HG03095 (cell line): ENCODE measurements around the gene MCM5.

ENCODE experiments used
- ATAC-seq: cut with Tn5 transposase; IDR thresholded peaks from one replicate; pipeline ENCODE4 v1.9.1; 2021; ENCODE audit warnings: moderate library complexity; ENCODE audit not compliant: unreplicated experiment

The MCM5 gene

DNA sequence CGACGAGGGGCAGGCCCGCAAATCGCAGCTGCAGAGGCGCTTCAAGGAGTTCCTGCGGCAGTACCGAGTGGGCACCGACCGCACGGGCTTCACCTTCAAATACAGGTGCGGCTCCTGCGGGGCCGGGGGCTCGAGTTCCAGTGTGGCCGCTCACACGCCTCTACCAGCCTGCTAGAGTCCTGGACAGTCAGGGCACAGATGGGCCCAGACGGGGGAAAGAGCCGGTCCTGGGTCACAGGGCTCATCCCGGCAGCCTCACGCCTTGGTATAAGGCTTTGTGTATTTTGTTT is 506 bp downstream of the MCM5 start:
- ATAC-seq: peak; percentile 2

DNA sequence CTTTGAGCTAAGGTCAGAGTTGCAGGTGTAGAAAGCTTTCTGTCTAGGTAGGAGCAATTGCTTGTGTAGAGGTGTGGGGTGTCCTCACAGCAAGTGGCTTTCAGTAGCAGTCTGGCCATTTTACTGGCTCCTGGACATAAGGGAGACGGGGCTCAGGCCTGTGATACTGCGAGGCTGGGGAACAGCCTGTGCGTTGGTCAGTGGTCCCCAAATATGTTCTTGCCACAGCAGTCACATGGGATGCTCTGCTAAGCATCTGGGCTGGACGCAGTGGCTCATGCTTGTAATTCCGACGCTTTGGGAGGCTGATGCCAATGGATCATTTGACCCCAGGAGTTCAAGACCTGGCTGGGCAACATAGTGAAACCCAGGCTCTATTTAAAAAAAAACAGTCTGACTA is 1.9 kb downstream of the MCM5 start:
- ATAC-seq: no peak

DNA sequence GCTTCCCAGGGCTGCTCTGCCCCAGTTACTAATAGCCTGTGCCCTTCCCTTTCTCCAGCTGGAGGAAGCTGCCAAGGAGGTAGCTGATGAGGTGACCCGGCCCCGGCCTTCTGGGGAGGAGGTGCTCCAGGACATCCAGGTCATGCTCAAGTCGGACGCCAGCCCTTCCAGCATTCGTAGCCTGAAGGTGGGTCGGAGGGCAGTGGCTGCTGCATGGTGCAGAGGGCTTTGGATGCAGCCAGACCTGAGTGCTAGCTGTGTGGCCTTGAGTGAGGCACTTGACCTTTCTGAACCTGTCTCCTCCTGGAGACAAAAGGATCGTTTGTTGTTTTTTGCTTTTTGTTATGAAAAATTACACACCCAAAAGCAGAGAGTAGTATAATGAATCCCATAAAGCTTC is 3.4 kb downstream of the MCM5 start:
- no peak for ATAC-seq

DNA sequence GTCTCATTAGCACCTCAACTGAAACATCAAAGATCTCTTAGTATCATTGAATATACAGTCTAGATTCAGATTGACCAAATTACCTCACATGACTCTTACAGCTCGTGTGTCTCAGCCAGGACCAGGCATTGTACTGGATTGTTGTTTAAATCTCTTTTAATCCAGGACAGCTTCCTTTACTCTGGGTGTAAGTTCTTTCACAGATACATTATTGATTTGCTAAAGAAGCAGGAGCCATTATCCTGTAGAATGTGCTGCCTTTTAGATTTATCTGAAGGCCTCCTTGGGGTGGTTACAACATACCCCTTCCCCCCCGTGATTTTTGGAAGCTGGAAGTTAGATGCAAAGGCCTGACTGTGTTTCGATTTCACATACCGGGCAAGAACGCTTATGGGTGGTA is 4.2 kb downstream of the MCM5 start:
- no peak for ATAC-seq

DNA sequence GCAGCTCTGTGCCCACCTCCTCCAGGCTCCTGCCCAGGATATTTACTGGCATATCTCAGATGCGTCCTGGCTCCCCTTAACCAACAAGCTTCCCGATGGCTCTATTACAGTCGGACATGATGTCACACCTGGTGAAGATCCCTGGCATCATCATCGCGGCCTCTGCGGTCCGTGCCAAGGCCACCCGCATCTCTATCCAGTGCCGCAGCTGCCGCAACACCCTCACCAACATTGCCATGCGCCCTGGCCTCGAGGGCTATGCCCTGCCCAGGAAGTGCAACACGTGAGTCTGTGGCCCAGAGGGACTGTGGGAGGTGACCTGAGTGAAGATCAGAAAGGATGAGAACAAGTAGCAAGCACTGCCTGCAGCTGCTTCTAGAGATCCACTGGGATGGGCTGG is 6.5 kb downstream of the MCM5 start:
- ATAC-seq: no peak

DNA sequence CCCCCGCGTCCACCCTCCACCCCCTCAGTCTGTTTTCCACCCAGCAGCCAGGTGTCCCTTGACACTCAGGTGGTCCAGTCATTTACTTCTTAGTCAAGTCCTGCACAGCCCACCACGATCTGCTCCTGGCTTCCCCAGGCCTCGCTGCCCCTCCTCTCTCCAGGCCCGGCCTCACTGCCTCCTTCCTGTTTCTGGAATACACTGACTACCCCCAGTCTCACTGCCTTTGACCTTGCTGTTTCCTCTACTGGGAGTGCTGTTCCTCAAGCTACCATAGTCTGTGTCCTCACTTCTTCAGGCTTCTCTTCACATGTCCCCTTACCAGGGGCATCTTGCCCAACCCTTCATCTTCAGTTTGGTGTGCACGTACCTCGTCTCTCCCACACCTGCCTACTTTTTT is 7.4 kb downstream of the MCM5 start:
- ATAC-seq: no peak

DNA sequence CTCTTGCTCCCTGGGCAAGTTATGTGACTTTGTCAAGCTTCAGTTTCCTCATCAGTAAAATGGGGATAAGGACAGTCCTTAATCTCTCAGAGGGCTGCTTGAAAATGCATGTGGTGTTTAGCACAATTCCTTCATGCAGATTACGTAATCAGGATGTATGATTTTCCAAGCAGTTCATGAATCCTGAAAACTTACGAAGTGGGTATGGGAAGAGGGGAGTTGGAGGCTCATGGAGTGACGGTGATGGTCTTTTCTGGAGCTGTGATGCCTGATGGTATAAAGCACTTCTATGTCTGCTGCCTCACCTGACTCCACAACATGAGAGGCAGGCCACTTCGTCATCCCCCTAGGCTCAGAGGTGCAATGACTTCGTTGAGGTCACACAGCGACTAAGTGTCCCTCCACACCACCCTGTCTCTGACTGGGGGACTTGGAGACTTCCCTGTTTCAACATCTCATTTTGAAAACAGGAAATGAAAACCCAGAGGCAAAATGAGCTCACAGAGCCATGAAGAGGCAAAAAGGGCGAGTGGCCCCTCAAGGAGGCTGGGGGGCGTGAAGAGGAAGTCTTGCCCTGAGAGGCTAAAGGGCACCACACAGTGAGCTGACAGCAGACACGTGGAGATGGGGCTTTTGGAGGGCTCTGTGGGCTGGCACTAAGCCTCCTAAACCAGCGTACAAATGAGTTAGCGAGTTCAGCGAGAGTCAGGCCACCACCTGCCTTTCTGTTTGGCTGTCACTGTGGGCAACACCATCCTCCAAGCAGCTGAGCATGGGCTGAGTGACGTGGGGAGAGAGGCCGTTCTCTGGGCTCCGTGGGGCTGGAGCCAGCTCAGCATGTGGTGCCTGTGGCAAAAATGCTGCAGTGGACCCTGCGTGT is 10.1 kb downstream of the MCM5 start:
- no peak for ATAC-seq

DNA sequence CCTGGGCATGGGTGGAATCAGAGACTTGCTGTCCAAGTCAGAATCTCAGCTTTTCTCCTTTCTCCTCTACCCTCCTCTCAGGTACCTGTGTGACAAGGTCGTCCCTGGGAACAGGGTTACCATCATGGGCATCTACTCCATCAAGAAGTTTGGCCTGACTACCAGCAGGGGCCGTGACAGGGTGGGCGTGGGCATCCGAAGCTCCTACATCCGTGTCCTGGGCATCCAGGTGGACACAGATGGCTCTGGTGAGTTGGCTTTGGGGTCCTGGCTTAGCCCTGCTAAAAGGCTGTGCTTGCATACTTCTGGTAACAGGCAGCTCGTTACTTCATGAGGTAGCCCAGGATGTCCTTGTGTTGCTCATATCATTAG is 10.7 kb downstream of the MCM5 start:
- ATAC-seq: no peak

DNA sequence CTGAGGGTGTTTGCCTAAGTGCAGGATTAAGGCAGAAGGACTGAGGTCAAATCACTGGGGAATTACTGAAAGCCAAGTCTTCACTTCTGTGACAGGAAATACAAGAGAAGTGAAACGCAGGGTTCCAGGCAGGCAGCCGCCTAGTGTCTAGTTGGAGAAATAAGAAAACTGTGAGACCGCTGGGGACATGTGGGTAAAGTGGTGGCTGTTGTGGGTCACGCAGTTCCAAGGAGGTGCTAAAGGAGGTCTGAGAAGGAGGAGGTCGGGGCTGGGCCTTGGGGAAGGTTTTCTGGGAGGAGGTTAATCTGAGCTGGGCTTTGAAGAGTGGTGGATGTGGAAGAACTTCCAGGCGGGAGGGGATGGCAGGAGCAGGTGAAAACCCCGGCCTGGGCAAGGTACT is 11.2 kb downstream of the MCM5 start:
- no peak for ATAC-seq

DNA sequence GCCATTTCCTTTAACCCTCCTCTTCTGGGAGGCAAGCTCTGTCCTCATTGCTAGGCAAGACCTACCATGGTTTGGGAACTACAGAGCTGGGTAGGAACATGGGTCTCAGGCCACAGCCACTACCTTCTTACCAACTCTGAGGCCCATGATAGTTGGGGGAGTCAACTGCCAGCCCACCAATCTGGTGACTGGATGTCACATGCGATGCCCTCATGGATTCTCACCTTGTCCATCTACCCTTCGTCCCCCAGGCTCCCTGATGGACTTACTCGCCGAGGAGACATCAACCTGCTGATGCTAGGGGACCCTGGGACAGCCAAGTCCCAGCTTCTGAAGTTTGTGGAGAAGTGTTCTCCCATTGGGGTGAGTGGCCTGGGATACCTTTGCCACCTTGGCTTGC is 13.7 kb downstream of the MCM5 start:
- ATAC-seq: no peak

DNA sequence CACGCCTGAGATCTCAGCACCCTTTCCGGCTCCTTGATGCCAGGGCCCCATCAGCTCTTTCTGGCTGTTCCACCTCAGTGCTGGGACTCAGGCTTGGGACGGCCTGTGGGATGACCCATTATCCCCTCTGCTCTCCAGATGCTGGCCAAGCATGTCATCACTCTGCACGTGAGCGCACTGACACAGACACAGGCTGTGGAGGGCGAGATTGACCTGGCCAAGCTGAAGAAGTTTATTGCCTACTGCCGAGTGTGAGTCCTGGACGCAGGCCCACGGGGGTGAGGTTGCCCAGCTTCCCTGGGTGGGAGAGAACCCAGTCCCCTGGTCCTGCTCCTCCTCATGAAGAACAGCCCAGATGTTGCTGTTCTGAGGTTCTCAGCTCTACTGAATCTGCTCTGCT is 17.7 kb downstream of the MCM5 start:
- no peak for ATAC-seq

DNA sequence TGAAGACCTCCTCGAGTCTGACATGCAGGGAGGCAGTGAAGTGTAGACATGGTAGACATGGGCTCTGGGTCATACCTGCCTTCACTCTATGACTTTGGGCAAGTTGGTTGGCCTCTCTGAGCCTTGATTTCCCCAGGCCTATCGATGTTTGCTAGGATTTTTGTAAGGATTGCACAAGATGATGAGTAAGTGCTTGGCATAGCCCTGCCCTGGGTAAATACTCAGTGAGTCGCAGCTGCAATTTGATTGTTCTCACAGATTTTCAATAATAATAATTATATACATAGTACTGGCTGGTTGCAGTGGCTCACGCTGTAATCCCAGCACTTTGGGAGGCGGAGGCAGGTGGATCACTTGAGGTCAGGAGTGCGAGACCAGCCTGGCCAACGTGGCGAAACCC is 18.1 kb downstream of the MCM5 start:
- ATAC-seq: no peak

DNA sequence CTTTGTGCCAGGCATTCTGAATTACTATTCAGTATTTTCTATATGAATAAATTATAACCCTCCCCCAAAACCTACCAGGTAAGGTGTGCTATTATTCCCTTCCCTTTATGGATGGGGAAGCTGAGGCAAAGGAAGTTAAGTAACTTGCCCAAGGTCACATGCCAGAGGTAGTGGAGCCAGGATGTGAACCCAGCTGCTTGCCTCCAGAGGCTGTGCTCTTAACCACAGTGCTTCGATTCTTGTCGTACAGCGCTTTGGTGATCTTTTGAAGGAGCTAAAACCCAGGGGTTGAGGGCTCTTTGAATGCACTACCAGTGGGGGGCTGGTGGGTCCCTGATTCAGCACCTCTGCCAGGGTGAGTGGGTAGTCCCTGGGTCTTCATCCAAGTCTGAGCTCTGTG is 18.8 kb downstream of the MCM5 start:
- no peak for ATAC-seq

DNA sequence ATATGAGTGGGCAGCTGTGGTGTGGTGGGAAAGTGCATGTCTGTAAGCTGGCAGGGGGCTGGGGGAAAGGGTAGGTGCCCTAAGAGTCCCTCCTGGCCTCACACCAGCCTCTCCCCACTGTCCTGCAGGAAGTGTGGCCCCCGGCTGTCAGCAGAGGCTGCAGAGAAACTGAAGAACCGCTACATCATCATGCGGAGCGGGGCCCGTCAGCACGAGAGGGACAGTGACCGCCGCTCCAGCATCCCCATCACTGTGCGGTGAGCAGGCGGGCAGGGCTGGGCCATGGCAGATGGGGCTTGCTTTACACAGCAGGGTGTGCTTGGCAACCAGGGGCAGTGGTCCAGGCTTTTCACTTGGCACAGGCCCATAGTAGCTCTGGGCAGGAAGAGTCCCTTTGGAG is 19.8 kb downstream of the MCM5 start:
- no peak for ATAC-seq

DNA sequence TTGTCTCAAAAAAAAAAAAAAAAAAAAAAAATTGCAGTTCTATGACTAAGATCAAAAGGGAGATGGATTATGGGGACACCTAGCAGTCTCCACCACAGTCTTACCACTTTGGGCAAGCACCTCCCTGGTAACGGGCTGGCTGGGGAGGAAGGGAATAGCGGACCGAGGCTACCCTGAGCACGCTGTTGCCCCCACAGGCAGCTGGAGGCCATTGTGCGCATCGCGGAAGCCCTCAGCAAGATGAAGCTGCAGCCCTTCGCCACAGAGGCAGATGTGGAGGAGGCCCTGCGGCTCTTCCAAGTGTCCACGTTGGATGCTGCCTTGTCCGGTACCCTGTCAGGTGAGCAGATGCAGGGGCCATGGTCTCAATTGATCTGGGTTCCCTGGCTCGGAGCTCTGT is 21.2 kb downstream of the MCM5 start:
- ATAC-seq: no peak

DNA sequence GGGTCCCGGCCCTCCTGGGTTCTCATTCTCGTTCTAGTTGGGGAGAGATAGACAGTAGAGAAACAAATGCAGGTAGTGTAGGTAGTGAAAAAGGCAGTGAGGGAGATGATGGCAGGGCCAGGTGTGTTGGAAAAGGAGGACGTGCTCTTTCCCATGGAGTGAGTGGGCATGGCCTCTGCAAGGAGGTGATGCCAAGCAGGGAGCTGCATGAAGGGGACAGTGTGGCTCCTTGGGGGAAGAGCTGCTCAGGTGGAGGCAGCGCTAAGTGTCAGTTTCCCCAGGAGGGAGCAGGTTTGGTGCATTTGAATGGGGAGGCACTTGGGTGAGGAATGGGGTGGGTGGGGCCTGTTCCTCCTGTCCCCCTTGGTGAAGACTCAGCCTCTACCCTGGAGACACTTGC is 22.2 kb downstream of the MCM5 start:
- ATAC-seq: no peak

DNA sequence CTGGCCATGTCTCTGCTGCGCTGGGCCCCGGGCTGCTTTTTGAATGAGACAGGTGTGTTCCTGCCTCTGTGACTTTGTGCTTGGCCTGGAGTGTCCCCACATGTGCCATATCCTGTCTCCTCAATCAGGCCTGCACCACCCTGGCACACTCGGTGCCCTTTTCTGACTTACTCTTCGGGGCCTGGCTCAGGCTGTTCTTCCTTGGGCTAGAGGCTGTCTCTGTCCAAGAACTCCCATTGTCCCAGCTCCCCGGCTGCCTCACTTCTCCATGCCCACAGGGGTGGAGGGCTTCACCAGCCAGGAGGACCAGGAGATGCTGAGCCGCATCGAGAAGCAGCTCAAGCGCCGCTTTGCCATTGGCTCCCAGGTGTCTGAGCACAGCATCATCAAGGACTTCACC is 23.0 kb downstream of the MCM5 start:
- no peak for ATAC-seq

DNA sequence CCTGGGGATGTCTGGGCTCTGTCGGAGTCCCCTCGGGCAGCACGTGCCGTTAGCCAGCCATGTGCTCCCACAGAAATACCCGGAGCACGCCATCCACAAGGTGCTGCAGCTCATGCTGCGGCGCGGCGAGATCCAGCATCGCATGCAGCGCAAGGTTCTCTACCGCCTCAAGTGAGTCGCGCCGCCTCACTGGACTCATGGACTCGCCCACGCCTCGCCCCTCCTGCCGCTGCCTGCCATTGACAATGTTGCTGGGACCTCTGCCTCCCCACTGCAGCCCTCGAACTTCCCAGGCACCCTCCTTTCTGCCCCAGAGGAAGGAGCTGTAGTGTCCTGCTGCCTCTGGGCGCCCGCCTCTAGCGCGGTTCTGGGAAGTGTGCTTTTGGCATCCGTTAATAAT is 24.1 kb downstream of the MCM5 start:
- ATAC-seq: no peak

DNA sequence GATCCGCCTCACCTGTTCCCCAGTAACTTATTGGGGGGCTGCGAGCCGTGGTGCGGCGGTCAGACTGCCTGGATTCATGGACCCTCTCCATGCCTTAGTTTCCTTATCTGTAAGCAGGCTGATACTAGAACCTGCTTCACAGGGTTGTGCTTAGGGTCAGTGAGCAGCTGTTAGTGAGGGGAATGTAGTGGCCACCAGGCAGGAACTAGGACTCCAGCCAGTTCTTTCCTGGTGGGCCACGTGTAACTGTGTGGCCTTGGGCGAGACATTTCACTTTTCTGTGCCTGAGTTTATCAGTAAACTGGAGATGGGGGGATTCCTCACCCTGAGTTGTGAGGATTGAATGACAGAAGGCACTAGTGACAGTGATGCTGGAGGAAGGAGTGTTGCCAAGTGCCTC is 24.8 kb downstream of the MCM5 start:
- ATAC-seq: no peak

DNA sequence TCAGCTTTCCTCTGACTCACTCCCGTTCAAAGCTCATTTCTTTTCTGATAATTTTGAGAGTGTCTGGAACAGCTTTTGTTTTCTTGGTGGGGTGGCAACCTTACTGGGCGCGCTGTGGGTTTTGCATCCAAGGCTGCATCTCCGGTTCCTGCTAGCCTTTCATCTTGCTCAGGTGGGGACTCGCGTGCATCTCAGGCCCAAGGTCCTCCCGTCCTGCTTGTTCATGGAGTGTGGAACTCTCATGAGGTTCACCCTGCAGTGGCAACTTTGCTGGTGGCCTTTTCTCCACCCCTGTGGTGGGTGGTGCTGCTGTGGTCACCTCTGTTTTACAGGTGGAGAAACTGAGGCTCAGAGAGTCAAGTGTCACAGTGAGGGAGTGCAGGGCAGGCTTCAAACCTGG is 25.6 kb downstream of the MCM5 start:
- no peak for ATAC-seq

DNA sequence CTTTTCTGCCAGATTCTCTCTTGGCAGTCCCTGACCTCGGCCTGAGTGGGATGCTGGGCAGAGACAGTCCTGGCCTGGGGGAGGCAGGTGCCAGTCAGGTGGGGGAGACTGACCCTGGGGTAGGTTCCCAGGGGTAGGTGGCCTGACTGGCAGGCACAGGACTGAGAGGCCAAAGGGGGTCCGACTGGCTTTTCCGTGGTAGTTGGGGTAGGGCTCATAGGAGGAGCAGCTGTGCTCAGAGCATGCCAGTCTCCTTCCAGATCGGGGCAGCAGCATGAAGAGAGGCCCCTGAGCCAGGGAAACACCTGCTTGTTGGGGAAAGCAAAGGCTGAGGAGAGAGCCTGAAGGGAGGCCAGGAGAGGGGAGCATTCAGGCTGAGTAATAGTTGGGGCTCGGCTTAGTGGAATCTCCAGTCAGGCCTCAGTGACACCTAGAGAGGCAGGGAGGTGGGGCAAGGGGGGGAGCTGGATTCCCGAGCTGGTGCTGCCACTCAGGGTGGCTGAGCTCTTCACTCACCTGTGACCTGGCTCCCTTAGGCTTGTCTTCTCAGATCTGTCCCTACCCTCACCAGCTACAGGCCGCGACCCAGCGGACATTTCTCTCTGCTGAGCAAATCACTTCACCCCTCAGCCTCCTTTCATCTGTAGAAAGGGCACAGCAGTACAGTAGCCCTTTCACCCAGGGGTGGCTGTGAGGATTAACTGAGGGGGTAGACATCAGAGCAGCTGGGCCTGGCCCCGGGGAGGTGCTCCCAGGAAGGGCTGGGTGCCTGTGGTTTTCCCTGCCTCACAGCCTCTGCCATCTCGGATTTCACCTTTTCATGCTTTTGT is 26.2 kb downstream of the MCM5 start:
- no peak for ATAC-seq

DNA sequence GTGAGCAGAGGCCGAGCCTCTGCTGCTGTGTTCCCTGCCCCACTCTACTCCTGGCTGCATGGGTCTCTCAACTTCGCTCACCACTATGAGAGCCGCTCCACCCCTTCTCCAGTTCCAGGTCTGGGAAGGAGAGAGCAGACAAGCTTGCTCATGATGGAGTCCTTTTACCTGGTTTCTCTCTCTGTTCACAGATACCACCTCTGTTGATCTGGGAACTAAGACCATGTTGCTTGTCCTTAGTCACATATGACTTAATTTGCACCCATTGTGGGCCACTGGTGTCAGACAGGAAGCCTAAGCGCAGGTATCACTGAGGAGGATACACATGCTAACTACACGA is 26.8 kb downstream of the MCM5 start:
- no peak for ATAC-seq

DNA sequence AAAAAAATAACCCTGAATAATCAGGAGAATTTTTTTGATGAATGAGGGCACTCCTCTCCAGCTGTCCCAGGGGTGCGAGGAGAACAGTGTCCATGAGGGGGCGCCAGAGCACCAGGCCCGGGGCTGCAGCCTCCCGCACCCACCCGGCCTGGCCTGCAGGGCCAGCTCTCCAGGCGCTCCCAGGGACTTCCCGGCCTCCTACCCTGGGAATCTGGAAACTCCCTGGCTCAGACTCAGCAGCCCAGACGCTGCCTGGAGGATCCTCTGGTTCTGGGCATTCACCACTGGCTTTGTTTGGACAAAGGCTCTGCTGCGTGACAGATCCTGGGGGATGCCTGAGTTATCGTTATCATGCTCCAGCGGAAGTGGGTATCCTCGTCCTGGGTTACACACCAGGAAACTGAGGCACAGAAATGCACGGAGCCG is 31.0 kb downstream of the MCM5 start:
- ATAC-seq: no peak
